Measurements from ENCODE around the gene LRCH1.

DNA sequence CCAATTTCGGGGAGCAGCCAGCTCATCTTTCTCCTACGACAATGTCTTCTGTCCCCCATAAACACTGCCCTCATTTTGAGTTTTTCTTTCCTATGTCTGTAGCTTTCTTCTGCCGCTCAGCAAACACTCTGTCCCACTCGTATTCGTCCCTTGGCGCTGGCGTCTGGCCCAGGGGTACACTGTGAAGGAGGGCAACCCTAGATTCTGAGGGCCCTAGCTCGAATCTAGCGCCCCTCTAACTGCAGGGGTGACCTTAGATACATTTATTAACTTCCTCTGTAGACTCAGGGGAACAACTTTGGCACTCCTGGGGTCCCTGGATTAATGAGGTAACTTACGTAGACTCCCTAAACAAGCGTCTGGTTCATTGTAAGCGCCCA lies 677 bp upstream of the LRCH1 start:
- TF ChIP-seq, protein P1, sequence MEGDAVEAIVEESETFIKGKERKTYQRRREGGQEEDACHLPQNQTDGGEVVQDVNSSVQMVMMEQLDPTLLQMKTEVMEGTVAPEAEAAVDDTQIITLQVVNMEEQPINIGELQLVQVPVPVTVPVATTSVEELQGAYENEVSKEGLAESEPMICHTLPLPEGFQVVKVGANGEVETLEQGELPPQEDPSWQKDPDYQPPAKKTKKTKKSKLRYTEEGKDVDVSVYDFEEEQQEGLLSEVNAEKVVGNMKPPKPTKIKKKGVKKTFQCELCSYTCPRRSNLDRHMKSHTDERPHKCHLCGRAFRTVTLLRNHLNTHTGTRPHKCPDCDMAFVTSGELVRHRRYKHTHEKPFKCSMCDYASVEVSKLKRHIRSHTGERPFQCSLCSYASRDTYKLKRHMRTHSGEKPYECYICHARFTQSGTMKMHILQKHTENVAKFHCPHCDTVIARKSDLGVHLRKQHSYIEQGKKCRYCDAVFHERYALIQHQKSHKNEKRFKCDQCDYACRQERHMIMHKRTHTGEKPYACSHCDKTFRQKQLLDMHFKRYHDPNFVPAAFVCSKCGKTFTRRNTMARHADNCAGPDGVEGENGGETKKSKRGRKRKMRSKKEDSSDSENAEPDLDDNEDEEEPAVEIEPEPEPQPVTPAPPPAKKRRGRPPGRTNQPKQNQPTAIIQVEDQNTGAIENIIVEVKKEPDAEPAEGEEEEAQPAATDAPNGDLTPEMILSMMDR (optimal IDR thresholded peaks at IDR 0.05 in 1 of 3, IDR thresholded peaks at IDR 0.05 in 1 of 3, conservative IDR thresholded peaks at IDR 0.05 in 1 of 3; ENCODE audit: extremely low read depth in 1 of 3, insufficient read depth in 2 of 3, low read length in 3 of 3), result no peak
- no peak for TF ChIP-seq EZH2 (IDR thresholded peaks at IDR 0.05; ENCODE audit: low read length)
